Sigmoid colon (tissue), 7 donors: ENCODE results near the gene SCN4A. TPM values are rescaled to one million over a fixed set of nuclear protein-coding genes. Genes with fewer than 3 reads are reported as not detected.

Source experiments
- DNase-seq: peaks from one replicate; pipeline ENCODE4 v3.0.0-alpha.2; 2019
- H3K27ac ChIP-seq, 4 donors: fragments of 200-600 bp; sonication (generic); one replicate each; pipeline ENCODE4 v1.5.1; 2016 to 2019; ENCODE audit warnings: mild to moderate bottlenecking in 1 of 4
- H3K27me3 ChIP-seq, 3 donors: fragments of 200-600 bp; sonication (generic); one replicate each; pipeline ENCODE4 v1.5.1; 2019; ENCODE audit warnings: mild to moderate bottlenecking in 1 of 3
- H3K36me3 ChIP-seq, 4 donors: fragments of 200-600 bp; sonication (generic); one replicate each; pipeline ENCODE4 v1.5.1; 2016 to 2019
- H3K4me1 ChIP-seq, 4 donors: fragments of 200-600 bp; sonication (generic); one replicate each; pipeline ENCODE4 v1.5.1; 2017 to 2019
- H3K4me3 ChIP-seq, 4 donors: fragments of 200-600 bp; sonication (generic); one replicate each; pipeline ENCODE4 v1.5.1; 2017 to 2019; ENCODE audit warnings: mild to moderate bottlenecking in 2 of 4, moderate library complexity in 1 of 4
- H3K9me3 ChIP-seq, 4 donors: fragments of 200-600 bp in 3 of 4; sonication (generic) in 3 of 4; one replicate each; pipeline versions ENCODE4 v1.5.1 to v1.6.1; 2013 to 2019
- EP300 ChIP-seq, 4 donors: sonication (generic); formaldehyde crosslinking; IDR thresholded peaks; one replicate each; pipeline ENCODE4 v1.6.1; 2017; ENCODE audit warnings: antibody characterized with exemption in 4 of 4
- POLR2A ChIP-seq, 2 donors: fragments of 450-650 bp; IDR thresholded peaks; one replicate each; pipeline ENCODE4 v1.6.1; 2016; ENCODE audit warnings: antibody characterized with exemption in 2 of 2, mild to moderate bottlenecking in 2 of 2, moderate library complexity in 2 of 2
- POLR2AphosphoS5 ChIP-seq, 4 donors: sonication (generic); formaldehyde crosslinking; IDR thresholded peaks; one replicate each; pipeline ENCODE4 v1.6.1; 2017; ENCODE audit warnings: antibody characterized with exemption in 4 of 4
- WGBS, 2 donors: extraction: QIAGEN DNeasy Blood & Tissue Kit; methylation state at CpG; one replicate each; pipeline ENCODE4 v1.1.7; 2013; 5-methylcytosine and 5-hydroxymethylcytosine counted together
- intact Hi-C: fragments of 100-400 bp; cut with DNase I; formaldehyde crosslinking; loops from one replicate; pipeline ENCODE4 v1.15.1; 2023
- polyA plus RNA-seq, 3 donors: library from polyadenylated mRNA; stranded (reverse); fragments of 200-250 nt; gene quantifications; one replicate each; pipeline ENCODE4 v1.2.3, GENCODE V29; 2013
- total RNA-seq, 4 donors: library from RNA; depleted of rRNA; stranded (reverse); fragments of >200 nt; gene quantifications; one replicate each; pipeline ENCODE4 v1.1.0, GENCODE V29; 2016
- TF ChIP-seq, protein P1 (sequence below), 4 experiments: fragments of 450-650 bp in 3 of 4; fragments of 200-600 bp in 1 of 4; IDR thresholded peaks; one replicate each; pipeline ENCODE4 v1.5.1; 2016 to 2019; ENCODE audit warnings: antibody characterized with exemption in 4 of 4, mild to moderate bottlenecking in 3 of 4, moderate library complexity in 2 of 4
- donor health status: healthy with polysubstance abuse.
- donor health status: Bipolar disorder and iron deficiency.
- donor health status: healthy.

SCN4A gene
- total and polyA plus RNA-seq, 7 donors, result 0.23 to 4.2 (median 0.70) TPM; not detected in 1

DNA sequence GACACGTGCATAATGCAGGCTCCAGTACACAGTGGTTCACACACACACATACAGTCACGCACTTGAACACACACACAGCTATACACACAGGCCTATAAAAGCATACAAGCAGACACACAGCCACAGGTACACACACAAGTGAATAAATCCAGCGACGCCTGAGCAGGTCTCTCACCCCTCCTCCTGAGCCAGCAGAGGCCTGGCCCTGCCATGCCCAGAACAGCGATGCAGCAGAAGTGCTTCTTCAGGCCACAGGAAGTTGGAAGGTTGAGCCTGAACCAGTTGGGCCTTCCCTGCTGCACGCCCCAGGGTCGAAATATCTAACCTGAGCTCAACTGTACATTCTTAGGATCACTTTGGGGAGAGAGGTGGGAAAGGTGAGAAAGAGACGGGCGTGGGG lies 33.3 kb downstream of the SCN4A start:
- Histone ChIP-seq H3K27me3 (no peaks in the 10 kb centered on the region), H3K9me3 (no peaks in the 10 kb centered on the region), H3K27ac (no peak overlapping the region), H3K36me3 (no peaks in the 10 kb centered on the region), H3K4me1 (no peaks in the 10 kb centered on the region), H3K4me3 (no peak overlapping the region)
- intact Hi-C loops, result no loop called here
- TF ChIP-seq EP300 (IDR thresholded peaks at IDR 0.05), result no peak
- no peak for TF ChIP-seq POLR2A (IDR thresholded peaks at IDR 0.05)
- no peak for TF ChIP-seq POLR2AphosphoS5 (IDR thresholded peaks at IDR 0.05)
- TF ChIP-seq, protein P1, sequence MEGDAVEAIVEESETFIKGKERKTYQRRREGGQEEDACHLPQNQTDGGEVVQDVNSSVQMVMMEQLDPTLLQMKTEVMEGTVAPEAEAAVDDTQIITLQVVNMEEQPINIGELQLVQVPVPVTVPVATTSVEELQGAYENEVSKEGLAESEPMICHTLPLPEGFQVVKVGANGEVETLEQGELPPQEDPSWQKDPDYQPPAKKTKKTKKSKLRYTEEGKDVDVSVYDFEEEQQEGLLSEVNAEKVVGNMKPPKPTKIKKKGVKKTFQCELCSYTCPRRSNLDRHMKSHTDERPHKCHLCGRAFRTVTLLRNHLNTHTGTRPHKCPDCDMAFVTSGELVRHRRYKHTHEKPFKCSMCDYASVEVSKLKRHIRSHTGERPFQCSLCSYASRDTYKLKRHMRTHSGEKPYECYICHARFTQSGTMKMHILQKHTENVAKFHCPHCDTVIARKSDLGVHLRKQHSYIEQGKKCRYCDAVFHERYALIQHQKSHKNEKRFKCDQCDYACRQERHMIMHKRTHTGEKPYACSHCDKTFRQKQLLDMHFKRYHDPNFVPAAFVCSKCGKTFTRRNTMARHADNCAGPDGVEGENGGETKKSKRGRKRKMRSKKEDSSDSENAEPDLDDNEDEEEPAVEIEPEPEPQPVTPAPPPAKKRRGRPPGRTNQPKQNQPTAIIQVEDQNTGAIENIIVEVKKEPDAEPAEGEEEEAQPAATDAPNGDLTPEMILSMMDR (IDR thresholded peaks at IDR 0.05), result no peak
- DNase-seq, result no peak
- 92% methylated on average over 9 of the region's 9 CpGs for WGBS, 2 donors

DNA sequence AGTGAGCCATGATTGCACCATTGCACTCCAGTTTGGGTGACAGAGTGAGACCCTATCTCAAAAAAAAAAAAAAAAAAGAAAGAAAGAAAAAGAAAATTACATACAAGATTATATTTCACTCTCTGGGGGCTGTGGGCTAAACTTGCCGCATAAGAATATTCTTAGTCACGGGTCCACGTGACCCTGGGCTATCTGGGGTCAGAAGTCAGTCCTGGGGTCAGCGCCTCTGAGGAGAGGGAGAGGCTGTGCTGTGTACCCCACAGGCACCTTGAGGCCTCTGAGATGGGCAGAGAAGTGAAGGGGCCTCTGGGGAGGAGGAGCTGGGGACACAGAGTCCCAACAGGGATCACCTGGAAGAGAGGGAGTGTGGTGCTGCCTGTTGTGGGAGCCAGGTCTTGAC lies 34.8 kb downstream of the SCN4A start:
- Histone ChIP-seq H3K4me3 (no peak overlapping the region), H3K4me1 (no peaks in the 10 kb centered on the region), H3K36me3 (no peaks in the 10 kb centered on the region), H3K27ac (no peak overlapping the region), H3K27me3 (no peaks in the 10 kb centered on the region), H3K9me3 (no peaks in the 10 kb centered on the region)
- intact Hi-C loops, result no loop called here
- no peak for DNase-seq
- TF ChIP-seq EP300 (IDR thresholded peaks at IDR 0.05) (no peak), POLR2AphosphoS5 (IDR thresholded peaks at IDR 0.05) (no peak), POLR2A (IDR thresholded peaks at IDR 0.05) (no peak)
- TF ChIP-seq, protein P1 (IDR thresholded peaks at IDR 0.05), result no peak
- WGBS, 2 donors, result 96 to 97% methylated on average over 4 of the region's 4 CpGs

DNA sequence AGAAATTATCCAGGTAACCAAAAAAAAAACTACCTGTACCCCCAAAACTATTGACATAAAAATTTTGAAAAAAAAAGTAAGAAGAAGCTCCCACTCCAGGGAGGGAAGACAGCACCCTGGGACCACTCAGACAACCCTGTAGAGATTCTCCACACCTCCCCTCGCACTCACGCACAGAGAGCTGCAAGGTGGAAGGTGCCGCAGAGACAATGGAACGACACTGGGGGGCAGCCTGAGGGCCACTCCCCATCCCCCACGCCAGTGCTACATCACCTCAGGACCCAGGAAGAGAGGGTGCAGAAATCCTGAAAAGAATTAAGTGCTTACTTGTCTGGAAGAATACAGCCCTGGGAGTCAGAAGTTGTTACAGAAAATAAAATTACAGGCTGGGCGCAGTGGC lies 35.4 kb downstream of the SCN4A start:
- Histone ChIP-seq H3K36me3 (no peaks in the 10 kb centered on the region), H3K4me3 (no peak overlapping the region), H3K9me3 (no peaks in the 10 kb centered on the region), H3K4me1 (no peaks in the 10 kb centered on the region), H3K27me3 (no peaks in the 10 kb centered on the region), H3K27ac (no peak overlapping the region)
- 91 to 92% methylated on average over 6 of the region's 6 CpGs for WGBS, 2 donors
- DNase-seq, result no peak
- intact Hi-C loops, result no loop called here
- TF ChIP-seq EP300 (IDR thresholded peaks at IDR 0.05) (no peak), POLR2A (IDR thresholded peaks at IDR 0.05) (no peak), POLR2AphosphoS5 (IDR thresholded peaks at IDR 0.05) (no peak)
- TF ChIP-seq, protein P1 (IDR thresholded peaks at IDR 0.05), result no peak

DNA sequence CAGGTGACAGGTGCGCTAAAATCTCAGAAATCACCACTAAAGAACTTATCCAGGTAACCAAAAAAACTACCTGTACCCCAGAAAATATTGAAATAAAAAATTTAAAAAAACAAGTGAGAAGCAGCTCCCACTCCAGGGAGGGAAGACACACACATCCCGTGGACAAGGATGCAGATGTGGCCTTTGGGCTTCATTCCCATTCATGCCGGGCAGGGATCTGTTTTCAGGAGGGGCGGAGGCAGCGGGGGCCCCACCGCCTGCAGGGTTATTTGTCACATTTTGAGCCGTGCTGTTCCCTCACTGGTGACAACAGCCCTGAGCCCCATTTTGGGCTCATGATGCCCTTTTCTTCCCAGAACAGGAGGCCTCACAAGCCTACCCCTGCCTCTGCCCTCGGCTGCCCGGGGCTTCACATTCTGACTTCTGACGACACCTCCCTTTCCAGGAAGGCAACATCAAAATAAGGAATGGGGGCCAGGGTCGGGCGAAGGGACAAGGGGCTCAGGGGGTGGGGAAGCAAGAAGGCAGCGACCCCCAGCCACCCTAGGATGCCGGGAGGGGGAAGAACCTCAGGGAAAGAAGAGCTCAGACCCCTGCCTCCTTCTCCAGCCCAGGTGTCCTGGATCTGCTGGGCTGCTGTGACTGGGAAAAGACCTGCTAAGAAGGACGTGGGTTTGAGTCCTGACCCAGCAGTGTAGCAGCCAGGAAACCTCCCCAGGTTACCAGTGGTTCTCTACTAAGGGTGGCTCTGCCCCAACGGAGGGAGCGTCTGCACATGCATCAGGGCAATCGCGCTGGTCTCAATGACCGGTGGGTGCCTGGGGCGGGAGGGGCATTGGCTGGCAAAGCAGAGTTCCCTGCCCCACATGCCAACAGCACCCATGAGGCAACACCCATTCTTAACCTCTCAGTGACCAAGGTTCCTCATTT lies 38.3 kb downstream of the SCN4A start:
- Histone ChIP-seq H3K9me3 (no peaks in the 10 kb centered on the region), H3K27ac (no peak overlapping the region), H3K36me3 (no peaks in the 10 kb centered on the region), H3K4me3 (no peak overlapping the region), H3K27me3 (no peaks in the 10 kb centered on the region), H3K4me1 (no peaks in the 10 kb centered on the region)
- intact Hi-C loops, result no loop called here
- WGBS, 2 donors, result 80 to 82% methylated on average over 21 of the region's 21 CpGs
- TF ChIP-seq EP300 (IDR thresholded peaks at IDR 0.05) (no peak), POLR2A (IDR thresholded peaks at IDR 0.05) (no peak), POLR2AphosphoS5 (IDR thresholded peaks at IDR 0.05) (no peak)
- TF ChIP-seq, protein P1 (IDR thresholded peaks at IDR 0.05), result no peak
- no peak for DNase-seq
